Hepatic stellate cell (primary cell): ENCODE measurements around the gene IL1RL2.

ENCODE experiments used
- DNase-seq: peaks from one replicate; pipeline ENCODE4 v3.0.0; 2011; ENCODE audit warnings: low spot score

Gene IL1RL2

DNA sequence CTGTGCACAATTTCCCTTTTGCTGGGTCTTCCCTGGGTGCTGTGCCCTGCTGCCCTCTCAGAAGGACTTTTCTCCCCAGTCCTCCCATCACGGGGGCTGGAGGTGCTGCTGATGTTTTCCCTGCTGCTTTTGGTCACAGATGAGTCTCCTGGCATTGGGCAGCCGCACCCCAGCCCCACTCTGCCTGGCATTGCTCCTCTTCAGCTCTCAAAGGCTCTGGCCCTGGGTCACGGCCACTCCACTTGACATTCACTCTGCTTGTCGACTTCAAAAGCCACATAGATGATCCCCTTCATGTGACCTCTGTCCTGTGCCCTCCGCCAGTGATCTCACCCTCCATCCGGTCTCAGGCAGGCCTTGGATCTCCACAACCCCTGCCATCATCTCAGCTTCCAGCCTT, 81.0 kb downstream of the IL1RL2 start:
- DNase-seq: no peak

DNA sequence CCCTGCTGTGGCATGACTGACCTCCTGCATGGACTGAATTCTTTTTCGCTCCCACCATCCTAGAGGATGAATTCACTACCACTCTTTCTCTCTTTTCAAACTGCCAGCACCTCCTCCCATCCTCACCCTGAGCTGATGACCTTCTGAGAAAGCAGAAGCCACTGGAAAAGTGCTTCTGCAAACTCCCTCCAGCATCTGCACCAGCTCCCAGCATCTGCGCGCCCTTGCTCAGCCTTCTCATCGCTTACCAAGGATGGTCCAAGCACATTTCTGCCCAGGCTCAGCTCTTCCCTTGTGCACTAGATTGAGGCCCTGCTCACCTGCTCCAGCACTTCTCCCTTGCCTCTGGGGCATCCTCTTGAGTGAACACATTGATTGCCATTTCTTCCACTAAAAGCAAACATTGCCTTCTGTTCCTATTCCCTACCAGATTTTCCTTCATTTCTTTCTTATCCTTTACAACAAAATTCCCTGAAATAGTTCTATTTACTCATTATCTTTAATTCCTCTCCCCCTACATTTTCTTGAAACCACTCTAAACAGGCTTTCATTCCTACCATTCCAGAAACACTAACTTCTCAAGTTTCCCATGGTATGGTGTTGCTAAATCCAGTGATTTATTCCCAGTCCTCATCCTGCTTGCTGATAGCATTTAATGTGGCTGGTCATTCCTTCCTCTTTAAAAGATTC, 81.8 kb downstream of the IL1RL2 start:
- DNase-seq: peak; percentile 45

DNA sequence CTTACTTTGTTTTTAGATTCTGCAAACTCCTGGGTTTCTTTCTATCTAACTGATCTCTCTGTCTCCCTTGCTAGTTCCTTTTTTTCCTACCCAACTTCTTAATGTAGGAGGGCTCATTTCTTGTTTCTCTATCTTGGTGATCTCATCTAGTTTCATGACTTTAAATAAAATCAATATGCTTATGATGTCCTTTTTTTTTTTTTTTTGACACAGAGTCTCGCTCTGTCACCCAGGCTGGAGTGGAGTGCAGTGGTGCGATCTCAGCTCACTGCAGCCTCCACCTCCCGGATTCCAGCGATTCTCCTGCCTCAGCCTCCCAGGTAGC, 82.3 kb downstream of the IL1RL2 start:
- no peak for DNase-seq

DNA sequence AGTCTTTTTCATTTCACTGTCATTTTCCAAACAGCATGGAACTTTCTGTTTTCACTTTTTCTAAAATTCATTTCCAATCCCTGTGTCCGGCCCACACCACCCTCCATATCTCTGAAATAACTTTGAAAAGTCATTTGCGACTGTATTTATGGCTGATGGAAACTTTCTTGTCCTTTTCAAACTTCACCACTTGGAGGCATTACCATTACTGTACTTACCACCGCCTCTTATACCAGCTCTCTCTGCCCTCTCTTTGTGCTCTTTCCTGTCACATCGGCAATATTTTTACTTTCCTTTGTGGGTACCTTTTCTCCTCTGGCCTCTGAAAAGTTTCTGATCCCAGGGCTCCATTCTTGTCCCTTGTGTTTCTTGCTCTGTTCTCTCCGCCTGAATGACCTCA, 85.0 kb downstream of the IL1RL2 start:
- DNase-seq: no peak

- DNase-seq: no peak
Observed at GRCh38 chr2:102273619-102274211, 86.9 kb downstream of the IL1RL2 start.

GRCh38 chr2:102276549-102277201, 89.9 kb downstream of the IL1RL2 start:
- no peak for DNase-seq

DNA sequence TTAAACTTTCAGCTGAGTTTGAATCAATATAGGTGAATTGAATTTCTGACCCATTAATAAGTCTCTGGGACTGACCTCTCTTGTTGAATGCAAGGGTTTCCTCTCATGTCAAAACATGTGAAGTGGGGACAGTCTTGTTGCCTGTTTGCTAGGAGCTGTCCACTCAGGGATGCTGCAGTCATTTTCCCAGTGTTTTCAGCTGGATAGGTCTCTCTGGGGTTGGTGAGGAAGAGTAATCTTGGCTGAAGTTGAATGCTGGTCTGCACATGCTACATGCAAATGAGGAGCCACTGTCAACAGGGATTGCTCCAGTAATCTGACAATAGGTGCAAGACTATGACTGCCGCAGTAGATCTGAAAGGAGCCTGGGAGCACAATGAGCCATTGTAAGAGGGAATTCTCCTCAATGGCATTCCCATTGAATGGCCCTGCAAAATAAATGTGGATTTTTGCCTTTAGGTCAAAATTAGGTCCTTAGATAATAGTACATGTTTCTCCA, 90.4 kb downstream of the IL1RL2 start:
- DNase-seq: no peak

DNA sequence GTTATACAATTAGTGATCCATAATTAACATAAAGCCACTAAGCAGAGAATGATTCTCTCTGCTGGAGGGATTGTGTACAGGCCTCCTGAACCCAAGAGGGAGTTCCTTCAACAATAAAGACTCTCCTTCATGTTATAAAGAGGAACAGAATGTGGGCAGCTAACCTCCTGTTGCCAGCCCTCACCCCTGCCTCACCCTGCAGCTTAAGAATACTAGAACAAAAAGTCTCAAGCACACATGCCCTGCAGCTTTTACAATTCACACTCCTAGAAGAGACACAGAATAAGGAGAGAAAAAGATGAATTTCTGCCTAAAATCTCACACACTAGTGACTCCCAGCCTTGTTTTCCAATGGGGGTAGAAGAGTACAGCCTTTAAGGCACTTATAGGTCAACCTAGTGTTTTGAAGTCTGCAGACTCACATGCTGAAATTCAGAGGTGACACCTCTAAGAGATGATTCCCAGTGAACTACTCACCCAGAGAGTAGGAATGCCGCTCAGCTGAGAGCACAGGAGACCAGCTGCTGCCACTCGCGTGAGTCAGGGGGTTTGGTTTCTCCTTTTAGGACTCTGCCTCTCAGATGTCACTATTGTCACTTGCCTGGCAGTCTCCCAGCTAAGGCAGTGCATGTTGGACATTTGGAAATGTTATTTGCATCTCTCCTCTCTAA, 92.0 kb downstream of the IL1RL2 start:
- DNase-seq: no peak

GRCh38 chr2:102279391-102279735, 92.5 kb downstream of the IL1RL2 start:
- DNase-seq: no peak

DNA sequence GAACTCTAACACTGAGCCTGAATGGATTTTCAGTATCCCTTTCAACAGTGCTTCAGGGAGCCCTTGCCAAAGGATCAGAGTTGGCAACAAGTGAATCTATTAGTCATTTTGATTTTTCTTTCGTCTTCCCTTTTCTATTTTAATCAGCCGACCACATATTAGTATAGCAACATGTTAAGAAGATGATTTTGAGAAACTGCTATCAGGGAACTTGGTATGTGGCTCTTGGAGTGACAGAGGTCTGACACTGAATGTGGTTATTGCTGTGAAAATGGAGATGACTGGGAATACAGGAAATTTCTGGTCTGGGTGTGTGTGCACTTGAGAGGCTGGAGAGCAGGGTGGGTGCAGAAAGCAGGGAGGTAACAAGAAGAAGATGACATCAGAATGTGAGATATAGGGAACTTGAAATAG, 95.9 kb downstream of the IL1RL2 start:
- DNase-seq: no peak

- DNase-seq: no peak
Observed at GRCh38 chr2:102283996-102284395, 97.2 kb downstream of the IL1RL2 start.

GRCh38 chr2:102284611-102285010, 97.8 kb downstream of the IL1RL2 start:
- no peak for DNase-seq

DNA sequence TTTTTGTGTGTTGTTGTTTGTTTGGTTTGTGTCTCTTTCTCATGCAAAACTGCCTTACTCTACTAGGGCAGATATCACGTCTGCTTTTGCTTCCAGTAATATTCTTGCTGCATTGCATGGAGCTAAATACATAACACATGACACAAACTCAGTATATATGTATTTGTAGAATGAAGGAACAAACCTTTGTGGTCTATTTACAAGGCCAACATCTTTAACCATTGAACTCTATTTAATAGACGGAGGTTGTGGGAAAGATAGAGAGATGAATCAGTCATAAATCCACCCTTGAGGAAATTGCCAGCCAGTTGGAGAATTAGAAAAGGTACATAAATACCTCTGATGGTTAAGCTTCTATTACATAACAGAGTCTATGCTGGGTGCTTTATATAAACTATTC, 98.5 kb downstream of the IL1RL2 start:
- DNase-seq: no peak

- DNase-seq: no peak
Observed at GRCh38 chr2:102286041-102286440, 99.2 kb downstream of the IL1RL2 start.

DNA sequence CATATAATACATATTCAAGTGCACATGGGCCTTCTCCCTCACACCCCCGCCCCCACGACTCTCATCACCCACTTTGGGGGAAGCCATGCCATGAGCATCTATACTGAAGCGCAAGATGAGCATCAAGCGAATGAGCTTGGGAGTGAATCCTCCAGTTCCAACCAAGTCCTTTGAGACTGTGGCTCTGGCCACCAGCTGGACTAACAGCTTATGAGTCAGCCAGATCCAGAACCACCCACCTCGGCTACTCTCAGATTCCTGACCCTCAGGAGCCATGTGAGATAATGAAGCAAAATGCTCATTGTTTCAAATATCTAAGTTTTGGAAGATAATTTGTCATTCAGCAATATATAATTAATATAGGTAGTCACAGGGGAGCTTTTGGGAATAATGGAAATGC, 102.3 kb downstream of the IL1RL2 start:
- no peak for DNase-seq
